NCI-H524 (cell line): ENCODE data around the gene C11orf16.
A peak's percentile ranks its signal among the peaks of the same experiment; 100 is the strongest.
"Not testable (repeated sequence)": the region's sequence is repeated elsewhere in the genome, so short reads cannot be mapped to it uniquely, and the experiment has no call there.

Experiments used
- DNase-seq, 2 experiments: peaks; one replicate each; lab custom pipeline; 2025; lab: John Stamatoyannopoulos, UW

Gene C11orf16

GRCh38 chr11:8937159-8937558 is 4.4 kb upstream of the C11orf16 start:
- DNase-seq: no peak

- DNase-seq: not testable (repeated sequence)
Observed at GRCh38 chr11:8935789-8936188, 3.0 kb upstream of the C11orf16 start.

DNA sequence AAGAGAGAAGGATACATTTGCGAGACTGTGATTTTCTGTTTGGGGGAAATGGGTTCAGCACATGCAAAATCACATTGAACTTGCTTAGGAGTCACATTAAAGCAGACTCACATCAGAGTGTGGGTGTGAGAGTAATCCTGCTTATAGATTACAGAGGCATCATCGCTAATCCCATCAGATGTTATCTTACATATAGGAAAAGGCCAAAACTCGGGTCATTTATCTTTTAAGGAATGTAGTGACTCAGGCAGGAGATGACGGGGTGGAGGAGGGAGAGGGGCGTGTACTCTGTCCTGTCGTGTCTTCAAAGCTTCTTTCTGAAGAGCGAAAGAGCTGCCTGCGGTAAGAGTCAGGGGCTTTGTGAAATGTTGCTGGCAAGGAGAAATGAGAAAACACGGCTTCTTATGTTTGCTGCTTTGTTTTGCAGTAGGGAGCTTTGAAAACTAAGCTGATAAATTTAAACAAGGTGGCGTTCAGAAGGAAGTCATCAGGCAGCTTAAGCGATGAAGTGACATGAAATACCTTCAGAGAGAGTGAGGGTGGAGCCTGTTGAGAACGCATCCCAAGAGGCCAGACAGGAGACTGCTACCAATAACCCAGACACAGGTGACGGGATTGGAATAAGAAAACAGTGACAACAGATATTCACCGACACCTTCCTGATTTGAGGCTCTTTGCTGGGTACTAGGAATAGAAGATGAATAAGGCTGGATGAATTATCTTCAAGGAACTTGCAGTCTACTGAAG is 2.2 kb upstream of the C11orf16 start:
- no peak for DNase-seq

DNA sequence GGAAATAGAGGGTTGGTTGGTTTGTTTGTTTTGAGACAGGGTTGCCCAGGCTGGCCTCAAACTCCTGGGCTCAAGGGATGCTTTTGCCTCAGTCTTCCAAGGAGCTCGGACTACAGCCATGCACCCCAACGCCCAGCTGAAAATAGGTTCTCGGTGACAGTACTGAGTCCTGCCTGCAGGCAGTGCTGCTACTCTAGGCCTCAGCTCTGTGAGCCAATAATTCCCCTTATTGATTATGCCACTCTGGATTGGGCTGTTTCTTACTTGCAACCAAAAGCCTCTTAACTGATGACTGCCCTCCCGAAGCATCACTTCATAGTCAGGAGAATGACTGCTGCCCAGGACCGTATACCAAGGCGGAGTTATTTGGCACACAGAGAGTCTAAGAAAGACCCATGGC is 1.2 kb upstream of the C11orf16 start:
- DNase-seq: no peak

DNA sequence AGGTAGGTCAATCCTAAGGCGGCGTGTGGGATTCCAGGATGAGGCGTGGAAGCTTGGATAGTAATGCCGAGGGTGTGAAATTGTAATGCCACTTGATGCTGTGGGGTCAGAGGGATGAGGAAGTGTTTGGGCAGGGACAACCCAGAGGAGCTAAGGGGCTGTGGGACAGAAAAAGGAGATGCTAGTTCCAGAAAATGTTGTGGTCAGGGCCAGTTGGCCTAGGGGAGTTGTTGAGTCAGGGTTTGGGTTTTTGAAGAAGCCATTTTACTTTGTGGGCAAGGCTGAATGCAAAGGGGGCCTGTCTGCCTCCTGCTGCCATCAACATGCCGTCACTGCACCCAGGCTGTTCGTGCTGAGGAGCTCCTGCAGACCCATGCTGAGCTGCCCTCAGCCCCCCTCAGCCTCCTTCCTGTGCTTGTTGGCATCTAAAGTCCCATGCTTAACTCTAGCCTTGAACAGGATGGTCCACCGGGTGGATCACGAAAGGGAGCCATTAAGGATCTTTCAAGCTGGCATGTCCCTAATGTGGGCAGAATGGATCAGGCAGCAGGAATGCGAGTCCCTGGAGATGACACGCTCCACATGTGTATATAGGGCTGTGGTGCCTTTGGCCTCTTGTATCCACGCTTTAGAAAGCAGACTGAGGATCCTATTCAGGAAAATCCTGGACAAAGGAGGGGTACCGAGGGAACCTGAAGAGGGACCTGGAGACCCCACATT is 2.1 kb downstream of the C11orf16 start:
- no peak for DNase-seq

- DNase-seq: no peak
Observed at GRCh38 chr11:8928981-8929615, 3.6 kb downstream of the C11orf16 start.

DNA sequence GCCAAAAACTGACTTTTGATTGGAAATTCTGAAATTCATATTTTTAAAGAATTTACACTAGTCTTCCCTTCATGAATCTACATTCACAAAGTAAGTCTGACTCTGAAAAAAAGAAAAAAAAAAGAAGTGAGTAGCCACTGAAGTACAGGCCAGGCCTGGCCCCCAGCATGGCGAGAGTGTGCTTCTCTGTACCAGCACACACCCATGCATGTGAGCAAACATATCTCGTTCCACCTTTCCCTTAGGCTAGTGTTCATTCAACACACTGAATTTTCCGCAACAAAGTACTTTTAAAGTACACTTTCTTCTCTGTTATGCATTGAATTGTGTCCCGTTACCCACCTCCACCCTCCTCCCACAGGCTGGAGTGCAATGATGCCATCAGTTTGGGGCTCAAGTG is 4.5 kb downstream of the C11orf16 start:
- DNase-seq: no peak

DNA sequence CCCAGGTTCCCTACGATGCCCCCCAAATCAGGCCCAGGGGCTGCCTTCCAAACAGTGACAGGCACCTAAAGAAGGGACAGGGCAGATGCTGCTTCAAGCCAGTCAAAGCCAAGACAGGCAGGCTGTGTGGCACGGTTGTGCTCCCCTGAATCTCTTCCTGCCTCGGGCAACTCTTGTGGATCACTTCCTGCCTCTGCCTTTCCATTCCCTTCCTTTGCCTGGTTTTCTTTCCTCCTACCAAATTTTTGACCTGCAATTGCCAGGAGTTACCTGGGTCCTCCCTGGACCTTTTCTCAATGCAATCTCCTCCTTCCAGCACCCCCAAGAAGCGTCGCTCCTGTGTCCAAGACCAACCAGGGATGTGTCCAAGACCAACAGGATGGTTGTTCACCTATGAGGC is 5.5 kb downstream of the C11orf16 start:
- DNase-seq: no peak

GRCh38 chr11:8926236-8926635 is 6.5 kb downstream of the C11orf16 start:
- no peak for DNase-seq

DNA sequence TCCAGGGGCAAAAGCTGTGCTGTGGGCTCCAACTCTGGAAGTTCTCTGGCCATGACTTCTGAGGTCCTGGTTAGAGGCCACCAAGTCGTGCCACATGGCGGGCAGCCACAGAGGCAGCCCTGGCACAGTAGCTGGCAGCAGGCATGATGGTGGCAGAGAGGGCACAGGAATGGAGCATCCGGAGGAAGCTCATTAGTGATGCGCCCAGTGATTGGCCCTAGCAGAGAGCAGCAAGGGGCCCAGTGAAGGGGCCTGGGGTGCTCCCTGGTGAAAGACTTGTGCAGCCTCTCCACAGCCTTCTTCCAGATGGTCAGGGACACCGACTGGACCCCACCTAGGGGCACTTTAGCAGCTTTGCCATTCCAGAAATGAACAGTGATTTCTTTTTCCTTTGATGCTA is 7.0 kb downstream of the C11orf16 start:
- no peak for DNase-seq

DNA sequence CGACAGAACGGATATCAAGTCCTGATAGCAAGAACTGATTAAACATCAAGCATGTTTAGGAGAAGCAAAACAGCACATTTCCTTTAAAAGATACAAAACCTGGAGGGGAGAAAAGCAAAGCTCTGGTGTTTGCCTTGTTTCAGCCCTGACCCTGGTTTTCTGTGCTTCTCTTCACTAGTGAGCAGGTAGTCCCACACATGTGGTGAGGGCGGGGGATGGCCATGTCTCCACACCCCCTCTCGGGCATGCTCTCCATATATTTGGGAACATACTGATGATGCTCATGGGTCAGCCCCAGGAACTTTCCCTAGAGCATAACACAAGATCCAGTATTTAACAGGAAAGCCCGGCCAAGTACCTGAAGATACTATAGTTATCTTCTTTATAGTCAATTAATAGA is 10.1 kb downstream of the C11orf16 start:
- DNase-seq: no peak

GRCh38 chr11:8917157-8917825 is 15.5 kb downstream of the C11orf16 start:
- DNase-seq: no peak

- no peak for DNase-seq
Observed at GRCh38 chr11:8914661-8915018, 18.1 kb downstream of the C11orf16 start.

DNA sequence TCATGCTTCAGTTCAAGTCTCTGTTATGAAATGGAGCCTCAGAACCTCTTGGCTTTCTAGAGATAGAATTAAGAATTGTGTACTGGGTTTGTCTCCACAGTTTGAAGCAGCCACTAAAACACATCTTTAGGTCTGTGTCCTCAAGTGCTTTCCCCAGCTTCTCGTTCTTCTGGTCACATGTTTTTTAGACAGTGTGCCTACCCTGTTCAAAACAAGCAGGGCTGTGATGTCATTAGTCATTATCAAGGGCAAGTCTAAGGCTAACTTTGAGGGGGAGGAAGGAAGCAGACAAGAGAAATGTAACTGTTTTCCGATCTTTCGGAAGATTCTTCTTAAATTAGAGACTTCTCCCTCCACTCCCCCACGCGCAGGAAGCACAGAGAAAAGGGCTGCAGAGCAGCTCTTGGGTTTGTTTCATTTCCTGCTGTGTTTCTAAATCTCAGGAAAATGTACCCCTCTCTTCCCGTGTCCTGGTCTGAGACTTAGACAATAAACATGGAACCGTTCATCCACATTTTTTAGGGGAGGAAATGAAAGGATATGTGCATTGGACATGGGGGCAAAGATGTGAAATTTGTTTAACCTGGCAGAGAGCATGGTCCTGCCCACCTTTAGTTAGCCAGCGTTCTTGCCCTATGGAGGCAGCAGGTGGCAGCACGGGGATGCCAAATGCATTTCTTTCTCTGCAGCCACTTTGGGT is 18.6 kb downstream of the C11orf16 start:
- peak; percentile 9 to 50 for DNase-seq

- peak; percentile 94 to 96 for DNase-seq
Observed at GRCh38 chr11:8911029-8911823, 21.5 kb downstream of the C11orf16 start, which contains the start of gene AKIP1. Gene AKIP1, plus strand, starts transcription at chr11:8911189. Its CDS starts 261 bp downstream, at chr11:8911450.

- no peak for DNase-seq
Observed at GRCh38 chr11:8910649-8911026, 22.1 kb downstream of the C11orf16 start.

DNA sequence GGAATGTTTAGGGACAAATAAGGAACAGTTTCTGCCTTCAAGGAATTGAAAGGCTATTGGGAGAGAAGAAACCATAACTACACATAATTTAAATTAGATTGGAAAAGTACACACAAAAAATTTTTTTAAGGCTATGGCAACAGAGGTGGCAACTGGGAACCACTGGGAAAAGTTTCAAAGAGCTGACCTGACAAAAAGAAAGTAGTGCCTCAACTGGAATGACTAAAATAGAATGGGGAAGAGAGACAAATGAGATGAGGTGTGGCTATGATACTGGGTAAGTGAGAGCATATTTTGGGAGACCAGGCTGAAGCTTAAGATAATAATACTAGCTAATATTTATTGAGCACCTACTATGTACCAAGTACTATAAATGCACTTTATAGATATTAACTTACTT is 24.6 kb downstream of the C11orf16 start:
- DNase-seq: no peak

DNA sequence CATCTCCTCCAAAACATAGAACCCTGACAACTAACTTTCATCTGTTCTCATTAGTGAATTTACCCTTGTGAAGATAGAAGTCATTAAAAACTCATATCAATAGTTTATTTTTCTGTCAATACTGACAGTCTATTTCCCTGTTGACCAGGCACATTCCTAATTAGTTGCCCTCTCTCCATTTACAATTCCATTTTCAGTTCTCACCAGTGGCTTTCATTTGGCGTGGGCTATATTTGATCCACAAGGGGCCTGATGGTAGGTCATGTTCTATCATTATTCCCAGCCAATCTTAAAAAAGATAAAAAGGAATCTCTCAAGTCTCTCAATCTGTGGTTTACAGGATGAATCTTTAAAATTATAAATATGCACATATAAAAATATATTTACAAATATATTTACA is 25.6 kb downstream of the C11orf16 start:
- no peak for DNase-seq

DNA sequence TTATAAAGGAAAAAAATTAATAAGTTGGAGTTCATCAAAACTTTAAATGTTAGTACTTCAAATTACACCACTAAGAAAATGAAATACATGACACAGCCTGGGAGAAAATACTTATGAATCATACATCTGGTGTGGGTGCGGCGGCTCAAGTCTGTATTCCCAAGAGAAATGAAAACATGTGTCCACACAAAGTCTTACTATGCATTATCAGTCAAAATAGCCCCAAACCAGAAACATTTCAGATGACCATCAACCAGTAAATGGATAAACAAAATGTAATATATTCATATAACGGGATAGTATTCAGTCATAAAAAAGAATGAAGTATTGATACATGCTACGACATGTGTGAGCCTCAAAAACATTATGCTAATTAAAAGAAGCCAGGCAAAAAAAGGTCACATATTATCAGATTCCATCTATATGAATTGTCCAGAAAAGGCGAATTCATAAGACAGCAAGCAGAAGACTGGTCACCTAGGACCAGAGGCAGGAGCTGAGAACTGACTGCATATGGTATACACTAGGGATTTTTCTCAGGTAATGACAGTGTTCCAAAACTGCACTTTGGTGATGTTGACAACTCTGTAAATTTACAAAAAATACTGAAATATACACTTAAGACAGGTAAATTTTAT is 27.1 kb downstream of the C11orf16 start:
- DNase-seq: no peak

DNA sequence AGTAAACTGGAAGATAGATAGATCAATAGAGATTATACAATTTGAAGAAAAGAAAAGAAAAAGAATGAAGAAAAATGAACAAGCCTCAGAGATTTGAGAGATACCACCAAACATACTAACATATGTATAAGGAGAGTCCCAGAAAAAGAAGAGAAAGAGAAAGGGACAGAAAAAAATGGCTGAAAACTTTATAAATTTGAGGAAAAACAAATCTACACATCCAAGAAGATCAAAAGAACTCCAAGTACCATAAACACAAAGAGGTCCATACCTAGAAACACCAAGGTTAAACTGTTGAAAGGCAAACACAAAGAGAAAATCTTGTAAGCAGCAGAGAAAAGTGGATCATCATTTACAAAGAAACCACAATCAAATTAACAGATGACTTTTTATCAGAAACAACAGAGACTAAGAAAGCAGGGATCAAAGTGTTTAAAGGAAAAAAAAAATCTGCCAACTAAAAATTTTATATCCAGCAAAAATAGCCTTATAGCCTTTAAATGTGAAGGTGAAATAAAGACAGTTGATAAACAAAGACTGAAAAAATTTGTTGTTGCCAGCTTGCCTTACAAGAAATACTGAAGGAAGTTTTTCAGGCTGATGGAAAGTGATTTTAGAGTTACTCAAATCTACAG is 33.5 kb downstream of the C11orf16 start:
- no peak for DNase-seq
